Measurements from ENCODE around the gene KCNC1.

DNA sequence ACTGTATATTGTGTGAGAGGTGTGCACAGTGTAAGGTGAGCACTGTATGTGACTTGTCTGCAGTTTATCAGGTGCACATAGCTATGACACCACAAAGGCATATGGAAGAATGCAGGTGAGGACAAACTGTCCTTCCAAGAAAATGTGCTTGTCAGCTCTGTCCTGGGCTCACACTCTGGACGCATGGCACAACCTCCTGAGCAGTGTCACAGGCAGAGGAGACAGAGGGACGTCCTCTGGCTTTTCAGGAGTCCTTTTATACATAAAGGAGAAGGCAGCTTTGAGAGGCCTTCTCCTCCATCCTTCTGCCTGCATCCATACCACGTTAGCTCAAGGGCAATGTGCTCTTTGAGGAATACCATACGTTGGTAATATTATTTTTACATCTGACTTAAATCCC lies 22.7 kb upstream of the KCNC1 start:
- TF ChIP-seq, protein P1, sequence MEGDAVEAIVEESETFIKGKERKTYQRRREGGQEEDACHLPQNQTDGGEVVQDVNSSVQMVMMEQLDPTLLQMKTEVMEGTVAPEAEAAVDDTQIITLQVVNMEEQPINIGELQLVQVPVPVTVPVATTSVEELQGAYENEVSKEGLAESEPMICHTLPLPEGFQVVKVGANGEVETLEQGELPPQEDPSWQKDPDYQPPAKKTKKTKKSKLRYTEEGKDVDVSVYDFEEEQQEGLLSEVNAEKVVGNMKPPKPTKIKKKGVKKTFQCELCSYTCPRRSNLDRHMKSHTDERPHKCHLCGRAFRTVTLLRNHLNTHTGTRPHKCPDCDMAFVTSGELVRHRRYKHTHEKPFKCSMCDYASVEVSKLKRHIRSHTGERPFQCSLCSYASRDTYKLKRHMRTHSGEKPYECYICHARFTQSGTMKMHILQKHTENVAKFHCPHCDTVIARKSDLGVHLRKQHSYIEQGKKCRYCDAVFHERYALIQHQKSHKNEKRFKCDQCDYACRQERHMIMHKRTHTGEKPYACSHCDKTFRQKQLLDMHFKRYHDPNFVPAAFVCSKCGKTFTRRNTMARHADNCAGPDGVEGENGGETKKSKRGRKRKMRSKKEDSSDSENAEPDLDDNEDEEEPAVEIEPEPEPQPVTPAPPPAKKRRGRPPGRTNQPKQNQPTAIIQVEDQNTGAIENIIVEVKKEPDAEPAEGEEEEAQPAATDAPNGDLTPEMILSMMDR (IDR thresholded peaks at IDR 0.05 in 2 of 3, conservative IDR thresholded peaks at IDR 0.05 in 1 of 3; ENCODE audit: insufficient read depth in 2 of 3, low read depth in 1 of 3, low read length in 3 of 3), result no peak
- TF ChIP-seq NFE2L1 (tag; IDR thresholded peaks at IDR 0.05; ENCODE audit: borderline replicate concordance, low read depth) (no peak), POLR2A (conservative IDR thresholded peaks at IDR 0.05) (no peak), CBX3 (IDR thresholded peaks at IDR 0.05; ENCODE audit: borderline replicate concordance in 1 of 2, low read length in 2 of 2) (no peak), SIN3A (IDR thresholded peaks at IDR 0.05; ENCODE audit: borderline replicate concordance in 2 of 2, control insufficient read depth in 1 of 2, low read depth in 2 of 2, low read length in 2 of 2) (no peak), RCOR1 (IDR thresholded peaks at IDR 0.05; ENCODE audit: borderline replicate concordance in 1 of 2, low read depth in 2 of 2, low read length in 2 of 2) (no peak), FOXK1 (CRISPR knock-in tag; IDR thresholded peaks at IDR 0.05; ENCODE audit: borderline replicate concordance) (no peak), ATF7 (IDR thresholded peaks at IDR 0.05) (no peak)
- TF ChIP-seq, protein P2, sequence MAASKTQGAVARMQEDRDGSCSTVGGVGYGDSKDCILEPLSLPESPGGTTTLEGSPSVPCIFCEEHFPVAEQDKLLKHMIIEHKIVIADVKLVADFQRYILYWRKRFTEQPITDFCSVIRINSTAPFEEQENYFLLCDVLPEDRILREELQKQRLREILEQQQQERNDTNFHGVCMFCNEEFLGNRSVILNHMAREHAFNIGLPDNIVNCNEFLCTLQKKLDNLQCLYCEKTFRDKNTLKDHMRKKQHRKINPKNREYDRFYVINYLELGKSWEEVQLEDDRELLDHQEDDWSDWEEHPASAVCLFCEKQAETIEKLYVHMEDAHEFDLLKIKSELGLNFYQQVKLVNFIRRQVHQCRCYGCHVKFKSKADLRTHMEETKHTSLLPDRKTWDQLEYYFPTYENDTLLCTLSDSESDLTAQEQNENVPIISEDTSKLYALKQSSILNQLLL (CRISPR knock-in tag; IDR thresholded peaks at IDR 0.05; ENCODE audit: borderline replicate concordance), result no peak
- TF ChIP-seq, protein P3, sequence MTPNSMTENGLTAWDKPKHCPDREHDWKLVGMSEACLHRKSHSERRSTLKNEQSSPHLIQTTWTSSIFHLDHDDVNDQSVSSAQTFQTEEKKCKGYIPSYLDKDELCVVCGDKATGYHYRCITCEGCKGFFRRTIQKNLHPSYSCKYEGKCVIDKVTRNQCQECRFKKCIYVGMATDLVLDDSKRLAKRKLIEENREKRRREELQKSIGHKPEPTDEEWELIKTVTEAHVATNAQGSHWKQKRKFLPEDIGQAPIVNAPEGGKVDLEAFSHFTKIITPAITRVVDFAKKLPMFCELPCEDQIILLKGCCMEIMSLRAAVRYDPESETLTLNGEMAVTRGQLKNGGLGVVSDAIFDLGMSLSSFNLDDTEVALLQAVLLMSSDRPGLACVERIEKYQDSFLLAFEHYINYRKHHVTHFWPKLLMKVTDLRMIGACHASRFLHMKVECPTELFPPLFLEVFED (CRISPR knock-in tag; conservative IDR thresholded peaks at IDR 0.05), result no peak
- TF ChIP-seq, protein P4, sequence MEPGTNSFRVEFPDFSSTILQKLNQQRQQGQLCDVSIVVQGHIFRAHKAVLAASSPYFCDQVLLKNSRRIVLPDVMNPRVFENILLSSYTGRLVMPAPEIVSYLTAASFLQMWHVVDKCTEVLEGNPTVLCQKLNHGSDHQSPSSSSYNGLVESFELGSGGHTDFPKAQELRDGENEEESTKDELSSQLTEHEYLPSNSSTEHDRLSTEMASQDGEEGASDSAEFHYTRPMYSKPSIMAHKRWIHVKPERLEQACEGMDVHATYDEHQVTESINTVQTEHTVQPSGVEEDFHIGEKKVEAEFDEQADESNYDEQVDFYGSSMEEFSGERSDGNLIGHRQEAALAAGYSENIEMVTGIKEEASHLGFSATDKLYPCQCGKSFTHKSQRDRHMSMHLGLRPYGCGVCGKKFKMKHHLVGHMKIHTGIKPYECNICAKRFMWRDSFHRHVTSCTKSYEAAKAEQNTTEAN (CRISPR knock-in tag; IDR thresholded peaks at IDR 0.05), result no peak

All from K562 (cell line).